HG02981 (cell line): ENCODE results near the gene RACK1.

Experiments
- ATAC-seq: cut with Tn5 transposase; IDR thresholded peaks from one replicate; pipeline ENCODE4 v1.9.1; 2021; ENCODE audit warnings: mild to moderate bottlenecking, moderate library complexity; ENCODE audit not compliant: unreplicated experiment

Gene RACK1

DNA sequence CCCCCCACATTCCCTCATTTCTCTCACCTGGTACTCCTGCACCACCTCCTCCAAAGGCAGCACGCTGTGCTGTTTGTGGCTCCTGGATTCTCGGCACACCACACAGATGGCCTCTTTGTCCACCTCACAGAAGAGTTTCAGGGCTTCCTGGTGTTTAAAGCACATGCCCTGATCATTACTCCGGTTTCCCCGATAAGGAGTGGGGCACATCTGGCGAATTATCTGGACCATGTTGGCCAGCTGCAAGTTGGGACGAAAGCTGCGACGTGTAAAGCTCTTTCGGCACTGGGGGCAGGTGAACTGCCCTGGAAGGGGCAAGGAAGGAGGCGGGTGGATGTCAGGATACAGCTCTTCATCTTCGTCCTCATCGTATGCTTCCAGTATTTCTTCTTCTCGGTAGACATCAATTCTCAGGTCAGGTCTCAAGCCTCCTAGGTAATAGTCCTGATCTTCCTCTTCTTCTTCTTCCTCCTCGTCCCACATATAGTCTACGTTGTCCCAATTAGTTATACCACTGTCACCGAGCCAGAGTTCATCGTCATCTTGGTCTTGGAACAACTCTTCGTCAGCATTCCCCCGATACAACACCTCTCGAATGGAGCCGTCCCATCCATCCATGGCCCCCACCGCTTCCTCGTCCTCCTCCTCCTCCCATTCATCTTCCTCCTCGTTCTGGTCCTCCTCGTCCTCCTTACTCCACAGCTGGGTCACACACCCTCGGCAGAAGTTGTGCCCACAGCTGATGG, 16.4 kb upstream of the RACK1 start:
- no peak for ATAC-seq

DNA sequence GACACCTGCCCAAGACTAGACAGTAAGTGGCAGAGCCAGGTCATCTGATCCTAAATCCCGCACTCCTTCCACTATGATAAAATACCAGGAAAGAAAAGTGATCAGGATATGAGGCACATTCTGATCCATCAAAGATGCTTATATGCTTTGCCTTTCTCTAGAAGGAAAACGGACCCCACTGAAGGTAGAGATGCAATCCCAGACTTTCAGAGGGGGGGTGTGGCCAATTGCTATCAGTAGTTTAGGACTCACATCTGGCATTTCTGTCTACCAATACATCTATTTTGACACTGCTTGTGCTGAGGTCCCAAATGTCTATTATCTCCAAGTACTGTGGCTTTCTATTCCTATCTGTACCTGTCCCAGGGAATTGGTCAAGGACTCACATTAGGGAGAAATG, 15.6 kb upstream of the RACK1 start:
- no peak for ATAC-seq

DNA sequence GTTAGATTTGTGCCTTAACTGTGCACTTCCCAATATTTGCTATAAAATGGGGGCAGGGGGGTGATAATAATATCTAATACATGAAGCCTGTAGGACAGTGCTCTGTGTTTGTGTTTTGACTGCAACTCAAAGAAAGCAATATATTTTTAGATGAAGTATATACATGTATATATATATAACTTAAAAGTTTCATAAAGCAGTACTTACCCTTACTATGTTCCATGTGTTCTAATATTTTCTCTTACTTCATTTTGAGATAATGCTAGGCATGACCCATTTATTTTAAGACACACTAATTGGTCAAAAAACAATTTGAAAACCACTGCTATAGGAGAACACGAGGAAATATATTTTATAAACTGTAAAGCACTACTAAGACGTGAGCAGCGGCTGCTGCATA, 14.9 kb upstream of the RACK1 start:
- ATAC-seq = no peak

DNA sequence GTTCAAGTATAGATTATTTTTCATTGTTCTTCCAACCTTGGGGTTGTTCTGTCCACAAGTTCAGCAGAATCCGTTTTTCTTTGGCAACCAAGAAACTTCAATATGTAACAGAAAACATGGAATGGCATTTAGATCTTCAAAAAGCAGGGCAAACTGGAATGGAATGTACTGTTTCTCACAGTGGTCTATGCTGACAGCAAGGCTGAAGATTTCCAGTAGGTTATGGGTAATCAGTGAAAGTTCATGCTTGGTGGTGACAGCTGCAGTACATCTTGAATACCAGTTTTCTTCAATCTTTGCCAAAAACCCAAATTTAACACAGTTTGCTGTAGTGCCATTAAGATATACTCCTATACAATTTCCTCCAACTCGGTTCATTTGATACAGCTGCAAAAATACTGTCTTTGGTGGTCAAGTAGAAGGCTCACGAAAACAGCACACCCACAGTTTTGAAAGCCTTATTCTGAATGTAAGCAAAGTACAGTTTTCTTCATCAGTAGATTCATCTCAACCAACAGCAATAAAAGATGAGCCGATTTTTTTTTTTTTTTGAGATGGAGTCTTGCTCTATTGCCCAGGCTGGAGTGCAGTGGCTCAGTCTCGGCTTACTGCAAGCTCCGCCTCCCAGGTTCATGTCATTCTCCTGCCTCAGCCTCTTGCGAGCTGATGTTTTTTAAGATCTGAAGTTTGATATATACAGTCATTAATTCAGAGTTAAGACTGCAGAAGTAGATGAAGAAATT, 12.3 kb upstream of the RACK1 start:
- ATAC-seq = no peak

DNA sequence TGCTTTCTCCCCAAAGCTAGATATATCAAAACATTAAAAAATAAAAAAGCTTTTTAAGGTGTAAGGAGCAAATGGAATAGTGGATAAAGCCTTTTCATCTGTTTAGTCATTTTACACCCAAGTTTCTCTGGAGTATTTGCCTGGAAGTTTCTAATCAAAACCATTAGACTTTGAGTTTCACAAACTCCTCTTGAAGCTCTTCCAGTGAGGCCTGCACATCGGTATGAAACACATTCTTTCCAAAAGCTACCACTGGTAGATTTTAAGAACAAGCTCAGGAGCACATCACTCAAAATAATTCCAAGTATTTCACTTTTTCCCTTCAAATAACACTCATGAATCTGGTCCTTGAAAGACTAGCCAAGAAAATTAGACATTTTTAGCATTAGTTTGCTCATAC, 11.6 kb upstream of the RACK1 start:
- no peak for ATAC-seq

DNA sequence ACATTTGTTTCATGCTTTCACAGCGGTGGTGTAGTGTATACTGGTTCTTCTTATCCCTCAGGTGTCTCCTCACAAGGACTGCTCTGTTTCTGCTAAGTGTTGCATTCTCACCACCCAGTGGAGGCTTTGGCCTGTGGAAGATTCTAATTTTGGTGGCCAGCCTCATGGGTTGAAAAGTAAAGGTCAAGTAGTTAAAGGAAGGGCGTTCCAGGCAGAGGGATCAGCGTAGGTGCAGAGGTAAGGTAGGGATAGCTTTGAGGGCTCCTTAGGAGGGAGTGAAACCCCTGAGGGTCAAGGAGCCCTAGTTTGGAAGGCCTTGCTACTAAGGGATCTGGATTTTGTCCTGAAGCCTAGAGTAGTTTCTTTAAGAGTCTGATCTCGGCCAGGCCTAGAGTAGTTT, 4.6 kb upstream of the RACK1 start:
- no peak for ATAC-seq

DNA sequence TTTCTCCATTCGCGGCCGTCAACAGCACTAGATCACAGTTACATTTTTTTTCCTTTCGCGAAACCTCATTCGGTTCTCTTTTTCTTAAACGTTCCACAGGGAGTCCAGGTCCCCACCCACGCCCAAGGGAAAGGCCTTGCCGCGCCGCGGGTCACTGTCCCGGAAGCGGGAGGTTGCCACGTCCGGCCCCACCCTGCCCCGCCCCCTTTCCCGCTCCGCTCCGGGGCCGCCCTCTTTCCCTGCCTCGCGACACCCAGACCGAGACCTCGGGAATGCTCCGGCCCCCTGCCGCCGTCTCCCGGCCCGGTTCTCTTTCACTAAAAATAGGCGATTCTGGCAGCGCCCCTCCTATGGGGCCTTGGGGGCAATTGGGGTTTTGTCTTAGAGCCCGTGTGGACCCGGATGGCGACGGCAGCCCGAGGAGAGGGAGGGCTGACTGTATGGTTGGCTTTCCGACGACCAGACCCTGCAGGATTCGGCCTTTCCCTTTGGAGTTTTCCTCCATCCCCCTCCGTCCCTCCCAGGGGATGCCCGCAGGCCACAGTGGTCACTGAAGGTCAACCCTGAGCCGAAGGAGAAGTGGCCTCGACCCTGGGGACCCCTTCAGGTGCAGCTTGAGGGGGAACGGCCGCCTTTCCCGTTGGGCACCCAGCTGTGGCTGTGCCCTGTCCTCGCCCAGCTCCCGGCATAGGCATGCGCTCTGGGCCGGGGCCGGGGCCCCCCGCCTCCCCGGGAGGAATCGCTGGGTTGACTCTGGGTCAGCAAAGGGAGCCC, 2.8 kb upstream of the RACK1 start:
- ATAC-seq = peak; percentile 36

DNA sequence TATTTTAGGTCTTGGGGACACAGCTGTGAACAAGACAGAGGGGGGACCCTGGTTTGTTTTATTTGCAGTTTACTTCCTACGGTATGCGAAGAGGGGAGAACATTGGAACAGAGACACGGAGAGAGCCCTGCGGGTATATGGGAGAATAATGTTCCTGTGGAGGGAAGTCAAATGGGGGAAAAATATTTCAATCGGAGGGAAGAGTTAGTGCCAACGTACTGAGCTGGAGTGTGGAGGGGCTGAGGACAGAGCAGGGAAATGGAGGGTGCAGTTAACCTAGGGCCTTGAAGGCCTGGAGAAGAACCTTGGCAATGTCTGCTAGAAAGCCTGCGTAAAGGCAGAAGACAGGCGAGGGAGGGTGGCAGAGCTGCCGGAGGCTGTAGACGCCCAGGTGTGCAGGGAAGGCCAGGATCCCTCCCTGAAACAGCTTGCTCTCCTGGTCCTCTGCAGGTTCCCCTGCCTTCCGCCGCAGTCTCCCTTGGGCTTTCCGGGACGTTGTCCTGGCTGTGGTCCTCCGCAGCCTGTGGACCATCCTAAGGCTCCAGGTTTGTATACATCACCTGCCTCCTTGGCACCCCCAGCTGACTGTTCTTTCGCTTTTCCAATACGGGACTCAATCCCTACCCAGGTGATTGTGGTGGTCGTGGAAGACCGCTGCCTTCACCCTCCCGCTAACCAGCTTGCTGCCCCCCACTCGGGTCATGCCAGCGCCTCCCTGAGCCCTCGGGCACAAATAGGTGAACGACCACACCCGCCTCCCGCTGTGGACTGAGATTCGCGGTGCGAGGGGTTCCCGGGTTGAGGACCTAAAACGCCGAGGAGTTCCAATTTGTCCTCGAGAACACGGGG, 1.9 kb upstream of the RACK1 start:
- ATAC-seq = no peak

DNA sequence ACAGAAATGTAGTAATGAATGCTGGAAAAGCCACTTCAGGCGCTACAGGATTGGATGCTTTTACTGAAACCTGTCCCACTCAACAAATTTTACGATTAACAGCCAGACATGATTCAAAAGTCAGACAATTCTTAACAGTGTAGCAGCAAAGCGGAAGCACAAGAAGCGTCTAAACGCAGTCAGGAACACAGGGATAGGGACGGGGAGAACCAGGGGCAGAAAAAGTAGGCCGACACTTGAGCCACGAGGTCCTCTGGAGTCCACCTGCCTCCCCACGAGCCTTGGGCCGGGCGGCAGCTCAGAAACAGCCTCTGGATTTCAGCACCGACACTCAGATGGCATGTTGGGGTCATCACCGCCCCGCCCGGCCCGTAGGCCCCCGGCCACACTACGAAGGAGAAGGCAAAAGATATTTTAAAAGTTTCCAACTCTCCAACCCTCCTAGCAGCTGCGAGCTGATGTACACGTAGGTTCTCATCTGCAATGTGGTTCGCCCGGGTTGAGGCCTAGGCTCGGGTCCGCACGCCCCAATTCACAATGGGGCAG, 615 bp downstream of the RACK1 start:
- no peak for ATAC-seq

DNA sequence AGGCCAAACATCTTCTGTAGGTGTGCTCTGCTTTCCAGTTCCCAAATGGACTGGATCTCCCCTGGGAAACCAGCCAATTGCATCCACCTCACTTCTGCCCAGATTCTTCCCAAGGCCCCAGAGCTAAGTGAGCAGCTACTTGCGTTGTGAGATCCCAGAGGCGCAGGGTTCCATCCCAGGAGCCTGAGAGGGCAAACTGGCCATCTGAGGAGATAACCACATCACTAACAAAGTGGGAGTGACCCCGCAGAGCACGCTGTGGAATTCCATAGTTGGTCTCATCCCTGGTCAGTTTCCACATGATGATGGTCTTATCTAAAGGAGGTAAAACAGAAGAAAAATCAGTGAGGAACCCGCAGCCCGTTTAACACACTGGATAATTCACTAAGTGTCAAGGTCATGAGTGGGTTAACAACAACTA, 1.7 kb downstream of the RACK1 start:
- no peak for ATAC-seq

DNA sequence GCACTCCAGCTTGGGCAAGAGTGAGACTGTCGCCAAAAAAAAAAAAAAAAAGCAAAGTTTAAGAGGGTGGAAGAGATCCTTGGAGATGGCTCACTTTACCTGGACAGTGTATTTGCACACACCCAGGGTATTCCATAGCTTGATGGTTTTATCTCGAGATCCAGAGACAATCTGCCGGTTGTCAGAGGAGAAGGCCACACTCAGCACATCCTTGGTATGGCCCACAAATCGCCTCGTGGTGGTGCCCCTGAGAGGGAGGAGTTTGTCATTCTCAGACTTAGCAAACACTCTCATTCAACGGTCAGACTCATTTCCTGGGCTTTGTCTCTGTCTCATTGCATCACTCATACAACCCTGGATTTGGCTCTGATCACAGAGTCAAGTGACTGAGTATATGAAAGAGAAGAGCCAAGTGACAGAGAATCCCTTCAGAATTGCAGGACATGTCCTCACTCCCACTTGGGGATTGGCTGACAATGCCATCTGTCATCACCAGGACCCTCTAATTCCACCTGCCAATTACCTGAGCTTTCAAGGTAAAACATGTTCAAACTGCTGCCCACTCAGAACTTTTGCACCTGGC, 2.2 kb downstream of the RACK1 start:
- ATAC-seq = no peak

DNA sequence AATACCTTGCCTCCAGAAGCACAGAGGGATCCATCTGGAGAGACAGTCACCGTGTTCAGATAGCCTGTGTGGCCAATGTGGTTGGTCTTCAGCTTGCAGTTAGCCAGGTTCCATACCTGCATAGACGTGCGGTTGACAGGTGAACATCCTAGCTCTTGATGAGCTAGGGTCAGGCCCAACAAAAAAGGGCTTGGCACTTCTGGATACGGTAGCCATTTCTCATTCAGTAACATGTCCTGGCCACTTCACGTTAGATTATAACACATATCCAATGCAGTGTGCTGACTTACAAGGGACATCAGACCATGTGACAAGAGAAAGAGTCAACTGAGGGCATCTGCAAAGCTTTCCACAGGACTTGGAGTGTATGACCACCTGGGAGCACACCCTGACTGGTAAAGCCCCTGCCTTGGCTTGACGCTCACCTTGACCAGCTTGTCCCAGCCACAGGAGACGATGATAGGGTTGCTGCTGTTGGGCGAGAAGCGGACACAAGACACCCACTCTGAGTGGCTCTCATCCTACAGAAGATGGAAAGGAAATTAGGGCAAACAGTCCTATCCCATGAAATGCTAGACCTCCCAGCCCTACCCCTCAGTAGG, 4.5 kb downstream of the RACK1 start:
- ATAC-seq = no peak

DNA sequence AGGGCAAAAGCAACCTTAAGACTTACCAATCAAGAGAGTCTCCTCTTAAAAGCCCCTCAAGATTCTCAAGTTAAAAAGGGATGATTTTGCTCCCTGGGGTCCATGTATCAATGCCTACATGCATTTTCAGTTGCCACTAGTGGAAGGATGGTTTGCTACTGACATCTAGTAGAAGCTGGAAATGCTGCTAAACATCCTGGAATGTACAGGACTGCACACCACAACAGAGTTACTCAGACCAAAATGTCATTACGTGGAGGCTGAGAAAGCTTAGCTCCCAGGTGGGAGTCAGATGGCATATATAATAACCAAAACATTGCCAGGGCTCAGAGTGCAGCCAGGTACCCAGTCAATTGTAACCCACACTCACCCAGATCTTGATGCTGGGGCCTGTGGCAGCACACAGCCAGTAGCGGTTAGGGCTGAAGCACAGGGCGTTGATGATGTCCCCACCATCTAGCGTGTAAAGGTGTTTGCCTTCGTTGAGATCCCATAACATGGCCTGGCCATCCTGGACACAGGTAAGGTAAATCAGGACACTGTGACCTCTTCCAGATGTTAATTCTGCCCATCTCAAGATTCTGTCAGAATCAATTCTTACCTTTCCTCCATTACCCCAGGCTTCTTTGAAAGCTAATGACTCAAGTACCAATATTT, 5.8 kb downstream of the RACK1 start:
- no peak for ATAC-seq

DNA sequence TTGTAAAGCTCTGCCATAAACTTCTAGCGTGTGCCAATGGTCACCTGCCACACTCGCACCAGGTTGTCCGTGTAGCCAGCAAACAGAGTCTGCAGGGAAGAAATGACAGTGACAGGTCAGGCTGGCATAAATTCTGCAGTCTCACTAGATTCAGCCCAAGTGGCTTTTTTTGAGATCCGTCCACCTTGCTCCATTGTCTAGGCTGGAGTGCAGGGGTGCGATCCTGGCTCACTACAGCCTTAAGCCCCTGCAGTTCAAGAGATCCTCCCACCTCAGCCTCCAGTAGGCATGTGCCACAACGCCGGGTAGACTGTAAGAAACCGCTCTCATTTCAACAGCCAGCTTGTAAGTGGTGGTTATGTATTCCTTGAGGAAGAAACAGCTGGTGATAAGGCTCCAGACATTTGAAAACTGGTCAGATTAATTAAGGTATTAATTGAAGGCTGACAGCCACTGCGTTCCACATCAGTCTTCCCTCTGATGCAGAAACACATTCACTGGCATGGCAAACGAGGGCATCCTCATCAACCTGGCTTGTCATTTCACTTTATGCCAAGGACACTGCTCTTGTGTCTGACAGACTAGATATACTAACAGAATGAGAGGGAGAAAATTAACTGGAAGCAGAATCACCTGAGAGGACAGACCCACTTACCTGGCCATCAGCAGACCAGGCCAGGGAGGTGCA, 6.6 kb downstream of the RACK1 start:
- no peak for ATAC-seq

DNA sequence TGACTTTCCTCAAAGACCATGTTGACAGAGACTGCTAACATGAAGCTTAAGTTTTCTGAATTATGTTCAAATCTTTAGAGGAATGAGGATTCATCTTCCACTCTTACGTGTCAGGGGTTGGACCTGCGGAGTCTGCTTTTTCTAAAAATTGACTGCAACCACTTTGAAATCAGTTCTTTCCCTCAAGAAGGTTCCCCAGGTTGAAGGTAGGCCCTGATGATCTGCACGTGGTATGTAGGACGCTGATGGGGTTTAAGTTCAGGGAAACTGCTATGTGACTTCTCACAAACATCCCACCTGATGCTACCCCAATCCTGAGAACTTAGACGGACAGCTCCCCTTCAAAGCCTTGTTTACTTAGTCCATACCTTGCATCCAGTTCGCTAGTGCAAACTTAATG, 7.2 kb downstream of the RACK1 start:
- no peak for ATAC-seq

DNA sequence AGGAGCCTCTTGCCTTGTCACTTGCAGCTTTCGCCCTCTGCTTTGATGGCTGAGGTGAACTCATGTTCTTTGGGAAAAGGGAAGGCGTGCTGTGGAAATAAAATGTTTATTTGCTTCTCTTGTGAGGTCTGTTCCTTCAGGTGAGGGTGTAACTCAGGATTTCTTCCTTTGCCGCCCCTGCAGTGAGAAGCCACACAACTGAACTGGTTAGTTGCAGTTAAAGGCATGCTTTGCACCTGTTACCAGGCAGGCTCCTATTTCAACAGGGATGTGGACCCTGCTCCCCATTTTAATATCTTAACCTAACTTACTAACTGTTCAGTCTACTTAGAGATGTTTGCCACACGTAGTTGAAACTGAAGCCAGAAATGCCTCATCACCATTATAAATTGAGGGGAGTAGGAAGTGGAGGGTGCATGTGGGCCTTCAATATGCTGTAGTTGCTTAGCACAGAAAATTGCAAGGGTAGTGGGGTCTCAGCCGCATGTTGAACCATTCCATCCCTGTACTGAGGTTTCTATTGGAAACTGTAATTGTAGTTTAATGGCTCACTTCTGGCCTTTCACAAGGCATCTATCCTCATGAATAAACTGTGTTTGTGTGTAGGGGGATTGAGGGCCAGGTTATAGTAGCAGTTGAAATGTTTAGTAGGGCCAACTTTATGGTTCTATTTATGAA, 7.9 kb downstream of the RACK1 start:
- no peak for ATAC-seq

DNA sequence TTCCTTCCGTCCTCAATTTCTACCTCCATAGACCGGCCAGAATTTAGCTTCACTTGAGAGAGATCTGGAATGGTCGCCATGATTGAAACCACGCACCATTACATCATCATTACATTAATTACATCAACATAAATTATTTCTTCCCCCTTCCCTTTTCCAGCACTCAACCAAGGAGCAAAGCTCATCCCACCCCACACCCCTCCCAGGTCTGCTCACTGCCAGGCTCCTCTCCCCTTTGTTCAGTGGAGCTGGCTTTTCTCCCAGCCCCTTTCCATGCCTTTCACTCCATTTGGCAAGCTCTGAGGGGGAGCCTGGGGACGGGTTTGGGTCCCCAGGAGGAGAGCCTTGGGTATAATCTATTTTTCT, 8.4 kb downstream of the RACK1 start:
- no peak for ATAC-seq
